ENCODE measurements around the gene SMKR1.

GRCh38 chr7:129550693-129551360 is 48.5 kb downstream of the SMKR1 start:
- TF ChIP-seq CTCF (IDR thresholded peaks at IDR 0.05): no peak
- no peak for TF ChIP-seq POLR2A (IDR thresholded peaks at IDR 0.05)

Measured in lower leg skin (tissue), 3 donors.